22Rv1 (cell line): ENCODE measurements around the gene NPIPB2.
"Not testable (repeated sequence)": the region's sequence is repeated elsewhere in the genome, so short reads cannot be mapped to it uniquely, and the experiment has no call there.

ENCODE experiments used
- H3K27ac ChIP-seq: fragments of 450-650 bp; 2 replicates; pipeline ENCODE4 v1.5.1; 2017
- CTCF ChIP-seq: fragments of 450-650 bp; IDR thresholded peaks from 2 replicates; pipeline ENCODE4 v1.5.1; 2017; ENCODE audit warnings: mild to moderate bottlenecking
- ZFX ChIP-seq: fragments of 450-650 bp; IDR thresholded peaks from 2 replicates; pipeline ENCODE4 v1.6.1; 2017; ENCODE audit warnings: antibody characterized with exemption, borderline replicate concordance

NPIPB2 gene

DNA sequence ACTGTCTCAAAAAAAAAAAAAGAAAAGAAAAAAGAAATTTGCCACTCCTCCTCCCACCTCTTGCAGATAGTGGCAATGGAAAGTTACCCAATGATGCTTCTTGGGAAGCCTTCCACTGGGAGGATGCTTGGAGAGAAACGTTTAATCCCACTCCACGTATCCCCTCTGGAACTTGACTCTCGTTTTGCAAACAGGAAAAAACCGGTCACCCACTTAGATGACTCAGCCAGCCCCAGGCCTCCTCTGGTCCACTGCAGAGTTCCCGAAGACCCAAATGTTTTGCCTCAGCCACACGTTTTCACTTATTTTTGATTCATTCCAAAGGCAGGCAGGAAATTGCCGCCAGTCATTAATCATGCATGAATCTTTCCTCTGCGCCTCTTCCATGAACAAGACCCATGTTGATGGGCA is 13.9 kb upstream of the NPIPB2 start:
- TF ChIP-seq CTCF: no peak
- TF ChIP-seq ZFX: no peak
- H3K27ac ChIP-seq: no peak overlapping the region

GRCh38 chr16:11953576-11953975 is 11.7 kb upstream of the NPIPB2 start:
- H3K27ac ChIP-seq: not testable (repeated sequence)

DNA sequence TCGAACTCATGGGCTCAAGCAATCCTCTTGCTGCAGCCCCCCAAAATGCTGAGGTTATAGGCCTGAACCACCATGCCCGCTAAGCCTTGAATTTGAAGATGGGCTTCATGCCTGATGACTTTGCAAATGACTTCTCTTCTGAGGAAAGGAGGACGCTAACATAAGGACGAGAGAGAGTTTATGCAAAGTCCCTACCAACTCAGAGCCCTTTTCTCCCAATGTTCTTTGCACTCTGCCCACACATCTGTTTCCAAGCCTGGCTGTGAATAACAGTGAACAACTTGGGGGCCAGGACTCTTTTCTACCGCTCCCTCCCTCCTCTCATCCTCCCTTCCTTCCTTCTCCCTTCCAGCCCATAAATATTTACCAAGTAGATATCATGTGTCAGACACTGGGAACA is 8.5 kb upstream of the NPIPB2 start:
- no peak overlapping the region for H3K27ac ChIP-seq
- no peak for TF ChIP-seq CTCF
- TF ChIP-seq ZFX: no peak

- H3K27ac ChIP-seq: no peak overlapping the region
- TF ChIP-seq ZFX: no peak
- peak; percentile 49 for TF ChIP-seq CTCF
Observed at GRCh38 chr16:11949527-11949926, 7.7 kb upstream of the NPIPB2 start.

- TF ChIP-seq ZFX (no peak), CTCF (no peak)
- H3K27ac ChIP-seq: no peak overlapping the region
Observed at GRCh38 chr16:11948819-11949218, 7.0 kb upstream of the NPIPB2 start.

DNA sequence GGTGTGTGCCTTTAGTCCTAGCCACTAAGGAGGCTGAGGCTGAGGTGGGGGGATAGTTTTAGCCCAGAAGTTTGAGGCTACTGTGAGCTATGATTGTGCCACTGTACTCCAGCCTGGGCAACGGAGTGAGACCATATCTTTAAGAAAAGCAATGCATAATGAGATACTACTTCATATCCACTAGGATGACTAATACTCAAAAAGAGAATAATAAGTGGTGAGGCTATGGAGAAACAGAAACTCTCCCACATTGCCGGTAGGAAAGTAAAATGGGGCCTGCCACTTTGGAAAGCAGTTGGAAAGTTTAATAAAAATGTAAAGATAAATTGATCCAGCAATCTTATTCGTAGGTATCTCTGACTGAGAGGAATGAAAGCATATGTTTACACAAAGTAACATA is 4.6 kb upstream of the NPIPB2 start:
- H3K27ac ChIP-seq: no peak overlapping the region
- no peak for TF ChIP-seq ZFX
- no peak for TF ChIP-seq CTCF

- not testable (repeated sequence) for H3K27ac ChIP-seq
Observed at GRCh38 chr16:11927350-11927749, 14.5 kb downstream of the NPIPB2 start.

DNA sequence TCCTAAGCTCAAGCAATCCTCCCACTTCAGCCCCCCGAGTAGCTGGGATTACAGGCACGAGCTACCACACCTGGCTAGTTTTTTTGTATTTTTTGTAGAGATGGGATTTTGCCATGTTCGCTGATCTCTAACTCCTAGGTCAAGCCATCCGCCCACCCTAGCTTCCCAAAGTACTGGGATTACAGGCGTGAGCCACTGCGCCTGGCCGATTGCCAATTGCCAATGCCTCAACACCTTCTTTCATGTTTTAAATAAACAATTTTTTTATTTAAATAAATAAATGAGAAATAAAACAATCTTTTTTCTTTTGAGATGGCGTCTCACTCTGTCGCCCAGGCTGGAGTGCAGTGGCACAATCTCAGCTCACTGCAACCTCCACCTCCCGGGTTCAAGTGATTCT is 17.8 kb downstream of the NPIPB2 start:
- H3K27ac ChIP-seq: not testable (repeated sequence)

DNA sequence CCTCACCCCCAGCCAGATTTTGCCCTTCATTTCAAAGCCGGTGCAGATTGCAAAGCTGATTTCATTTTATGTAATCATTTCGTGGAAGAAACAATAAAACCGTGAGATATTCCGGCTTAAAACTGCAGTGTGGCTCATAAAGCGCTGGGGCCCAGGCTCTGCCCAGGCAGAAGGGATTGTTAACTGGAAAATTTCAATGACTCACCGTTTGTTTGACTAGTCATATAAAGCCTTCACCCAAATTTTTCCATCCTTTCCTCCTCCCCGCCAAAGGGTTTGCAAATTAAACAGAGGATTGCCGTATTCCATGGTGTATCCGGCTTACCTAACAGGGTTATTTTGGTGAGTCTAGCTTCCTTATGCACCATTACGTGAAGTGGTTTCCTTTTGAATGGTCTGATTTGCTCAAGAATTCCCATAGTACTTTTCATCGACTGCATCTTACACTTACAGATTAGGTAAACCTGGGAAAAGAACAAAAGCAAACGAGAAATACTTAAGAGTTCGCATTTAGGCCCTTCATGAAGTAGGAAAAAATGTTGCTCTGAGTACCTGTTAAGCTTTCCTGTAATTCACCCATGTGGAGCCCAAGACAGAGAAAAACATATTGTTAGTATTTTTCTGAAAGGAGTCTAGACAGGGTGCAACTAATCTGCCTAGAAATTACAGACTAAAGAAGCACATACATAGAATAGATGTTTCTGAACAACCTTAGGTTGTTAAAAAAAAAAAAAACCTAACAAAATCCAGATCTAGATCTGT is 25.1 kb downstream of the NPIPB2 start:
- TF ChIP-seq ZFX (no peak), CTCF (no peak)
- H3K27ac ChIP-seq: peak overlapping the region; percentile 87
